ENCODE results near the gene TAP2.

DNA sequence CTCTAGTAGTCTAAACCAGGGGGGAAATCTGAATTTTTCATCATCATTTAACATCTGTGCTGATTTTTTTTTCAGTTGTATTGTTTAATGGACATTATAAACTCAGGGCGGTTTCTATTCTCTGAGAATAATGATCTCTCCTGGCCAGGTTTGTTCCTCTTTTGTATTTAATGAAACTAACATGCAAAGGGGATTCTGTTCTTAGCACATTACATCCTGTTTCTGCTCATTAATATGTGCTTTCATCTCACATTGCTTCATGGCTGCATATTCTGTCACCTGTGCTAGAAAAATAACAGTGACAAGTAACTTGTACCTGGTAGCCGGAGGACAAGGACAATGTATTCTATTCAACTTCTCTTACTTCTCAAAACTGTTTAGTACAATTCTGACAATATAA lies 22.5 kb downstream of the TAP2 start:
- TF ChIP-seq, protein P1, sequence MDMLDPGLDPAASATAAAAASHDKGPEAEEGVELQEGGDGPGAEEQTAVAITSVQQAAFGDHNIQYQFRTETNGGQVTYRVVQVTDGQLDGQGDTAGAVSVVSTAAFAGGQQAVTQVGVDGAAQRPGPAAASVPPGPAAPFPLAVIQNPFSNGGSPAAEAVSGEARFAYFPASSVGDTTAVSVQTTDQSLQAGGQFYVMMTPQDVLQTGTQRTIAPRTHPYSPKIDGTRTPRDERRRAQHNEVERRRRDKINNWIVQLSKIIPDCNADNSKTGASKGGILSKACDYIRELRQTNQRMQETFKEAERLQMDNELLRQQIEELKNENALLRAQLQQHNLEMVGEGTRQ (IDR thresholded peaks at IDR 0.05; ENCODE audit: borderline replicate concordance, low read depth, low read length) = no peak
- TF ChIP-seq CTCF (IDR thresholded peaks at IDR 0.05 in 2 of 3, conservative IDR thresholded peaks at IDR 0.05 in 1 of 3; ENCODE audit: control insufficient read depth in 2 of 3, extremely low read depth in 1 of 3, insufficient read depth in 1 of 3, low read depth in 3 of 3, low read length in 3 of 3) = no peak
- TF ChIP-seq RELA (IDR thresholded peaks at IDR 0.05; ENCODE audit: borderline replicate concordance, partially characterized antibody) = no peak
- peak; percentile 95 for TF ChIP-seq MTA2 (IDR thresholded peaks at IDR 0.05; ENCODE audit: low read depth)
- 0 out of 4 replicates have a peak, but pooled peaks of 1 of the 2 experiments have one; percentile 14 for TF ChIP-seq CEBPB (IDR thresholded peaks at IDR 0.05; ENCODE audit: borderline replicate concordance in 1 of 2, low read depth in 2 of 2, low read length in 2 of 2)
- 0 out of 2 replicates have a peak, but pooled peaks have one; percentile 35 for TF ChIP-seq FOXM1 (IDR thresholded peaks at IDR 0.05; ENCODE audit: low read depth, low read length)
- no peak for TF ChIP-seq GABPA (IDR thresholded peaks at IDR 0.05; ENCODE audit: low read depth)
- TF ChIP-seq RAD21 (IDR thresholded peaks at IDR 0.05; ENCODE audit: insufficient read depth, low read depth, low read length) = no peak
- TF ChIP-seq, protein P2, sequence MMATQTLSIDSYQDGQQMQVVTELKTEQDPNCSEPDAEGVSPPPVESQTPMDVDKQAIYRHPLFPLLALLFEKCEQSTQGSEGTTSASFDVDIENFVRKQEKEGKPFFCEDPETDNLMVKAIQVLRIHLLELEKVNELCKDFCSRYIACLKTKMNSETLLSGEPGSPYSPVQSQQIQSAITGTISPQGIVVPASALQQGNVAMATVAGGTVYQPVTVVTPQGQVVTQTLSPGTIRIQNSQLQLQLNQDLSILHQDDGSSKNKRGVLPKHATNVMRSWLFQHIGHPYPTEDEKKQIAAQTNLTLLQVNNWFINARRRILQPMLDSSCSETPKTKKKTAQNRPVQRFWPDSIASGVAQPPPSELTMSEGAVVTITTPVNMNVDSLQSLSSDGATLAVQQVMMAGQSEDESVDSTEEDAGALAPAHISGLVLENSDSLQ (IDR thresholded peaks at IDR 0.05) = no peak; the same call in 1 of the 2 replicates
- no peak for TF ChIP-seq ZNF24 (IDR thresholded peaks at IDR 0.05)
- no peak for TF ChIP-seq SP1 (IDR thresholded peaks at IDR 0.05; ENCODE audit: low read depth, low read length)
- no peak for TF ChIP-seq EZH2 (IDR thresholded peaks at IDR 0.05; ENCODE audit: borderline replicate concordance, control insufficient read depth, low read depth, low read length)

Measured in GM12878 (cell line).